GM23338 (cell line): ENCODE measurements around the gene ETFB. TPM values are rescaled to one million over a fixed set of nuclear protein-coding genes. Genes with fewer than 3 reads are reported as not detected.

Experiments
- ATAC-seq: fragments of 200-7000 bp; cut with Tn5 transposase; 3 replicates; pipeline ENCODE4 v1.9.1; 2020
- DNase-seq: peaks from one replicate; pipeline ENCODE4 v3.0.0-alpha.2; 2015; ENCODE audit warnings: low spot score
- H2AFZ ChIP-seq: fragments of 200-600 bp; sonication (generic); 2 replicates; pipeline ENCODE4 v1.8.0; 2016; ENCODE audit warnings: antibody characterized with exemption, mild to moderate bottlenecking, moderate library complexity
- H3F3A ChIP-seq: fragments of 200-600 bp; sonication (generic); replicated peaks from 2 replicates; pipeline ENCODE4 v1.8.0; 2017; ENCODE audit warnings: antibody characterized with exemption, mixed run types, low read depth
- H3K27ac ChIP-seq: fragments of 200-600 bp; sonication (generic); 2 replicates; pipeline ENCODE4 v1.6.1; 2016; ENCODE audit warnings: low read depth
- H3K27me3 ChIP-seq: fragments of 200-600 bp; sonication (generic); 2 replicates; pipeline ENCODE4 v1.8.0; 2016; ENCODE audit warnings: mild to moderate bottlenecking, mixed run types, moderate library complexity; ENCODE audit not compliant: insufficient read depth
- H3K36me3 ChIP-seq: fragments of 200-600 bp; sonication (generic); 2 replicates; pipeline ENCODE4 v1.8.0; 2016; ENCODE audit warnings: mild to moderate bottlenecking; ENCODE audit not compliant: insufficient read depth
- H3K4me1 ChIP-seq: fragments of 200-600 bp; sonication (generic); 2 replicates; pipeline ENCODE4 v1.8.0; 2016; ENCODE audit warnings: mild to moderate bottlenecking, moderate library complexity; ENCODE audit not compliant: insufficient read depth
- H3K4me2 ChIP-seq: fragments of 200-600 bp; sonication (generic); 2 replicates; pipeline ENCODE4 v1.7.1; 2017; ENCODE audit warnings: mixed run types
- H3K4me3 ChIP-seq: fragments of 200-600 bp; sonication (generic); 2 replicates; pipeline ENCODE4 v1.6.1; 2016; ENCODE audit warnings: mixed run types
- H3K79me2 ChIP-seq: fragments of 200-600 bp; sonication (generic); replicated peaks from 2 replicates; pipeline ENCODE4 v1.8.0; 2017; ENCODE audit warnings: mild to moderate bottlenecking; ENCODE audit not compliant: insufficient read depth
- H3K9me2 ChIP-seq: fragments of 200-600 bp; sonication (generic); 2 replicates; pipeline ENCODE4 v1.8.0; 2017; ENCODE audit not compliant: insufficient read depth
- H4K20me1 ChIP-seq: fragments of 200-600 bp; sonication (generic); replicated peaks from 2 replicates; pipeline ENCODE4 v1.8.0; 2017; ENCODE audit warnings: mild to moderate bottlenecking; ENCODE audit not compliant: insufficient read depth
- H3K27ac Mint-ChIP-seq: 2 replicates; pipeline ENCODE4 v1.8.0; 2020; ENCODE audit warnings: inconsistent platforms, mild to moderate bottlenecking, moderate library complexity, mixed read lengths
- H3K27me3 Mint-ChIP-seq: 3 replicates; pipeline ENCODE4 v1.8.0; 2022; ENCODE audit warnings: low read depth, mild to moderate bottlenecking, moderate library complexity, mixed read lengths, inconsistent platforms; ENCODE audit not compliant: insufficient read depth, poor library complexity
- H3K36me3 Mint-ChIP-seq: 3 replicates; pipeline ENCODE4 v1.8.0; 2021; ENCODE audit warnings: low read depth, mild to moderate bottlenecking, inconsistent platforms, moderate library complexity, mixed read lengths
- H3K4me1 Mint-ChIP-seq: 3 replicates; pipeline ENCODE4 v1.8.0; 2020; ENCODE audit warnings: mild to moderate bottlenecking, inconsistent platforms, mixed read lengths
- H3K4me3 Mint-ChIP-seq: 3 replicates; pipeline ENCODE4 v1.8.0; 2021; ENCODE audit warnings: moderate library complexity, mild to moderate bottlenecking, inconsistent platforms, mixed read lengths
- H3K9me3 Mint-ChIP-seq: 3 replicates; pipeline ENCODE4 v1.8.0; 2020; ENCODE audit warnings: moderate library complexity, mild to moderate bottlenecking, inconsistent platforms, mixed read lengths
- CREB1 ChIP-seq: fragments of 250-450 bp; sonication (Bioruptor Pico); IDR thresholded peaks from 2 replicates; pipeline ENCODE4 v1.5.0; 2020; ENCODE audit warnings: low read depth, mild to moderate bottlenecking, moderate library complexity
- CTCF ChIP-seq, 2 experiments: fragments of 200-600 bp in 1 of 2; sonication (generic) in 1 of 2; conservative IDR thresholded peaks; 2 replicates each; pipeline versions ENCODE4 v1.5.1 to v1.6.1; 2016 to 2017; ENCODE audit warnings: antibody characterized with exemption in 2 of 2, low read depth in 2 of 2, mild to moderate bottlenecking in 2 of 2, moderate library complexity in 1 of 2
- ETS1 ChIP-seq: IDR thresholded peaks from 2 replicates; pipeline ENCODE4 v1.6.1; 2016; ENCODE audit warnings: antibody characterized with exemption
- EZH2 ChIP-seq: fragments of 200-600 bp; sonication (generic); IDR thresholded peaks from one replicate; pipeline ENCODE4 v1.8.0; 2017; ENCODE audit warnings: antibody characterized with exemption, mild to moderate bottlenecking, low read depth; ENCODE audit not compliant: unreplicated experiment
- EZH2phosphoT487 ChIP-seq: fragments of 200-600 bp; sonication (generic); IDR thresholded peaks from one replicate; pipeline ENCODE4 v1.8.1; 2018; ENCODE audit warnings: antibody characterized with exemption; ENCODE audit not compliant: unreplicated experiment
- JUNB ChIP-seq: IDR thresholded peaks from one replicate; pipeline ENCODE4 v1.6.1; 2016; ENCODE audit warnings: antibody characterized with exemption; ENCODE audit not compliant: unreplicated experiment
- NANOG ChIP-seq: IDR thresholded peaks from 2 replicates; pipeline ENCODE4 v1.6.1; 2016; ENCODE audit warnings: antibody characterized with exemption, borderline replicate concordance
- POLR2AphosphoS5 ChIP-seq: IDR thresholded peaks from 2 replicates; pipeline ENCODE4 v1.6.1; 2016; ENCODE audit warnings: antibody characterized with exemption, low read depth
- REST ChIP-seq: IDR thresholded peaks from one replicate; pipeline ENCODE4 v1.6.1; 2018; ENCODE audit warnings: antibody characterized with exemption; ENCODE audit not compliant: unreplicated experiment
- STAT1 ChIP-seq: IDR thresholded peaks from one replicate; pipeline ENCODE4 v1.6.1; 2016; ENCODE audit warnings: antibody characterized with exemption; ENCODE audit not compliant: unreplicated experiment
- ZNF114 ChIP-seq: fragments of 250-450 bp; sonication (Bioruptor Pico); IDR thresholded peaks from 2 replicates; pipeline ENCODE4 v1.5.0; 2020; ENCODE audit warnings: mild to moderate bottlenecking, moderate library complexity
- ZNF331 ChIP-seq: fragments of 250-450 bp; sonication (Bioruptor Pico); IDR thresholded peaks from 2 replicates; pipeline ENCODE4 v1.5.0; 2020; ENCODE audit warnings: low read depth, mild to moderate bottlenecking, moderate library complexity
- ZNF462 ChIP-seq: fragments of 250-450 bp; sonication (Bioruptor Pico); IDR thresholded peaks from 2 replicates; pipeline ENCODE4 v1.5.0; 2020; ENCODE audit warnings: mild to moderate bottlenecking, moderate library complexity
- polyA plus RNA-seq: library from polyadenylated mRNA; unstranded; fragments of >200 nt; fragmentation: Nextera tagmentation; extraction: Ambion mirVana; gene quantifications from 2 replicates; pipeline ENCODE4 v1.2.1, GENCODE V29; 2016
- total RNA-seq: library from RNA; depleted of rRNA; stranded (reverse); fragments of >200 nt; shearing (Covaris generic); gene quantifications from 2 replicates; pipeline ENCODE4 v1.2.3, GENCODE V29; 2014

ETFB gene
- total and polyA plus RNA-seq, 2 experiments from 2014 or later, result 37.3 to 63.4 TPM

GRCh38 chr19:51372021-51372648 is 5.9 kb upstream of the ETFB start:
- TF ChIP-seq EZH2phosphoT487 (no peak), ZNF462 (no peak), CTCF (conservative IDR thresholded peaks at IDR 0.05; ENCODE audit: low read depth in 2 of 2) (no peak), ETS1 (no peak), ZNF114 (CRISPR knock-in tag) (no peak), POLR2AphosphoS5 (no peak), NANOG (no peak), REST (no peak), JUNB (no peak), CREB1 (CRISPR knock-in tag) (no peak), STAT1 (no peak), ZNF331 (no peak), EZH2 (no peak)
- Mint-ChIP-seq H3K27me3 (peaks cover 16% of the 10 kb centered on the region), H3K9me3 (no peaks in the 10 kb centered on the region; the same call in 1 of the 3 replicates), H3K4me1 (peaks cover 7% of the 10 kb centered on the region), H3K27ac (no peak overlapping the region), H3K36me3 (no peaks in the 10 kb centered on the region), H3K4me3 (no peak overlapping the region)
- 0 out of 2 replicates have a peak, but pooled peaks cover 2% of the 10 kb centered on the region for H3K9me2 ChIP-seq
- H3K36me3 ChIP-seq, result no peaks in the 10 kb centered on the region
- no peak overlapping the region for H3K4me3 ChIP-seq
- no peak for DNase-seq
- no peaks in the 10 kb centered on the region for H3K27me3 ChIP-seq
- H3F3A ChIP-seq, result no peaks in the 10 kb centered on the region; the same call in 1 of the 2 replicates
- H3K27ac ChIP-seq, result no peak overlapping the region
- H4K20me1 ChIP-seq, result no peaks in the 10 kb centered on the region
- ATAC-seq, result no peak
- H3K4me2 ChIP-seq, result no peak overlapping the region
- H3K4me1 ChIP-seq, result peaks cover 7% of the 10 kb centered on the region; the same call in 1 of the 2 replicates
- H3K79me2 ChIP-seq, result no peaks in the 10 kb centered on the region
- H2AFZ ChIP-seq, result no peak overlapping the region
